Right atrium auricular region (tissue), 2 donors: Measurements from ENCODE around the gene CD160. TPM values are rescaled to one million over a fixed set of nuclear protein-coding genes. Genes with fewer than 3 reads are reported as not detected.

ENCODE experiments used
- DNase-seq: peaks from one replicate; pipeline ENCODE4 v3.0.0-alpha.2; 2019; ENCODE audit warnings: low spot score
- H3K27ac ChIP-seq, 2 donors: fragments of 200-600 bp; sonication (generic); 1 replicate in 1 of 2; 2 replicates in 1 of 2; pipeline ENCODE4 v1.5.1; 2016 to 2019
- H3K27me3 ChIP-seq, 2 donors: fragments of 200-600 bp; sonication (generic); one replicate each; pipeline versions ENCODE4 v1.5.1 to v1.6.0; 2017 to 2019
- H3K36me3 ChIP-seq: fragments of 200-600 bp; sonication (generic); one replicate; pipeline ENCODE4 v1.5.1; 2016
- H3K4me1 ChIP-seq, 2 donors: fragments of 200-600 bp; sonication (generic); one replicate each; pipeline versions ENCODE4 v1.5.1 to v1.6.0; 2017 to 2019
- H3K4me3 ChIP-seq, 2 donors: fragments of 200-600 bp; sonication (generic); 1 replicate in 1 of 2; 2 replicates in 1 of 2; pipeline ENCODE4 v1.5.1; 2017 to 2019; ENCODE audit warnings: mild to moderate bottlenecking in 1 of 2, moderate library complexity in 1 of 2
- H3K9me3 ChIP-seq, 2 donors: fragments of 200-600 bp; sonication (generic); one replicate each; pipeline ENCODE4 v1.5.1; 2019
- total RNA-seq, 2 donors: library from RNA; depleted of rRNA; stranded (reverse); fragments of >200 nt; gene quantifications; one replicate each; pipeline ENCODE4 v1.1.0, GENCODE V29; 2016
- TF ChIP-seq, protein P1 (sequence below), 2 donors: fragments of 200-600 bp; sonication (generic); IDR thresholded peaks; one replicate each; pipeline ENCODE4 v1.5.1; 2019; ENCODE audit warnings: antibody characterized with exemption in 2 of 2

CD160 gene
- total RNA-seq, 2 donors from 2014 or later, result not detected

DNA sequence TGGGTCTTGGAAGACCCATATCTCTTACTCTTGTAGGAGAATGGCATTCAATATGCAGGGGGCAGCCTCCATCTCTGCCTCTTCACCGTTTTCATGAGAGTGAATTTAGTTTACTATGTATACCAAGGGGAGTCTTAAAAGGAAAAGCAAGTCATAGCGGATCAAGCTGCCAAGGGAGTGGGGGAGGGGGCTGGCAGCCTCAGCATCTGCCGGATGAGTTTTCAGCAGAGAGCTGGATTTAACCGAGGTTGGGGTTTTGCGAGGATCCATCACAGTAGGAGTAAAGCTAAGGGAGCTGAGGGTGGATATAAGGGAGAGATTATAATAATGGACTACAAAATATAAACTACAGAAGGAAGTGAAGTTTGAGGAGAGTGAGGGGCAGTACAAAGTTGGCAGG is 9.9 kb downstream of the CD160 start:
- Histone ChIP-seq H3K27ac (no peak overlapping the region), H3K4me1 (no peaks in the 10 kb centered on the region), H3K36me3 (no peaks in the 10 kb centered on the region), H3K4me3 (no peak overlapping the region), H3K27me3 (no peaks in the 10 kb centered on the region), H3K9me3 (no peaks in the 10 kb centered on the region)
- no peak for DNase-seq
- TF ChIP-seq, protein P1, sequence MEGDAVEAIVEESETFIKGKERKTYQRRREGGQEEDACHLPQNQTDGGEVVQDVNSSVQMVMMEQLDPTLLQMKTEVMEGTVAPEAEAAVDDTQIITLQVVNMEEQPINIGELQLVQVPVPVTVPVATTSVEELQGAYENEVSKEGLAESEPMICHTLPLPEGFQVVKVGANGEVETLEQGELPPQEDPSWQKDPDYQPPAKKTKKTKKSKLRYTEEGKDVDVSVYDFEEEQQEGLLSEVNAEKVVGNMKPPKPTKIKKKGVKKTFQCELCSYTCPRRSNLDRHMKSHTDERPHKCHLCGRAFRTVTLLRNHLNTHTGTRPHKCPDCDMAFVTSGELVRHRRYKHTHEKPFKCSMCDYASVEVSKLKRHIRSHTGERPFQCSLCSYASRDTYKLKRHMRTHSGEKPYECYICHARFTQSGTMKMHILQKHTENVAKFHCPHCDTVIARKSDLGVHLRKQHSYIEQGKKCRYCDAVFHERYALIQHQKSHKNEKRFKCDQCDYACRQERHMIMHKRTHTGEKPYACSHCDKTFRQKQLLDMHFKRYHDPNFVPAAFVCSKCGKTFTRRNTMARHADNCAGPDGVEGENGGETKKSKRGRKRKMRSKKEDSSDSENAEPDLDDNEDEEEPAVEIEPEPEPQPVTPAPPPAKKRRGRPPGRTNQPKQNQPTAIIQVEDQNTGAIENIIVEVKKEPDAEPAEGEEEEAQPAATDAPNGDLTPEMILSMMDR (IDR thresholded peaks at IDR 0.05), result no peak

DNA sequence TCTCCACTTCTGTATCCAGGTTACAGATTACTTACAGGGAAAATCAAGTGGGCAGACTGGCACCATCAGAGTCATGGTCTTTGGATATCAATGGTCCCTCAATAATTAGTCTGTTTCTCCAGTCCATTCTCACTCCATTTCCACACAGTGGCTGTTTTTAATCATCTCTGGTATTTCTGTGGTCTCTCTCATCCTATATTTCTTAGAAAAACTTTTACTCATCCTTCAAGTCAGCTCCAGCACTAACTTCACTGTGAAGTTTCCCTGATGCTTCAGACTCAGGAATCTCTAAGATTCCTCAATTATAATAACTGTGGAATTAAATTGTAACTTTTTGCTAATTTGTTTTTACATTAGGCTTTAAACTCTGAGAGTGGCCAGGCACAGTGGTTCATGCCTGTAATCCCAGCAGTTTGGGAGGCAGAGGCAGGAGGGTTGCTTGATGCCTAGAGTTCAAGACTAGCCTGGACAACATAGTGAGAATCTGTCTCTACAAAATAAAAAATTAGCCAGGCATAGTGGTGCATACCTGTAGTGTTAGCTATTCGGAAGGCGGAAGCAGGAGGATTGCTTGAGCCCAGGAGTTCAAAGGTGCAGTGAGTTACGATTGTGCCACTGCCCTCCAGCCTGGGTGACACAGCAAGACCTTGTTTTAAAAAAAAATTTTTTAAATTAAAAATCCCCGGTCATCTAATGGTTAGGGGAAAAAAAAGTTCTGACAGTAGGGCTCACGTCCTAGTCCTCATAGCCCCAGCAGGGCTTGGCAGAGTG is 10.6 kb downstream of the CD160 start:
- no peaks in the 10 kb centered on the region for H3K36me3 ChIP-seq
- H3K4me1 ChIP-seq, result no peaks in the 10 kb centered on the region
- TF ChIP-seq, protein P1 (IDR thresholded peaks at IDR 0.05), result no peak
- no peaks in the 10 kb centered on the region for H3K9me3 ChIP-seq
- H3K27ac ChIP-seq, result no peak overlapping the region
- no peak for DNase-seq
- H3K4me3 ChIP-seq, result no peak overlapping the region
- H3K27me3 ChIP-seq, result no peaks in the 10 kb centered on the region

DNA sequence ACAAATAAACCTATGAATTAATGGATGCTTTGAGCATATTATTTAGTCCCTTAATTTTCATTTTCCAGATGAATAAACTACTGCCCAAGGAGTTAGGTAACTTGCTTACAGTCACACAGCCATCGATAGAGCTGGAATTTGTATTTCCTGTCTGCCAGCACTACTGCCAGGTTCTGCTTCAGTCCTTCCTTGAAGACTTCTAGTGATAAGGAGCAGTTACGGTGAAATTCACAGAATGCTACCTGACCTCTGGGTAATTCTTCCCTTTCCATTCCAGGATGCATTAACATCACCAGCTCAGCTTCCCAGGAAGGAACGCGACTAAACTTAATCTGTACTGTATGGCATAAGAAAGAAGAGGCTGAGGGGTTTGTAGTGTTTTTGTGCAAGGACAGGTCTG is 11.2 kb downstream of the CD160 start:
- TF ChIP-seq, protein P1 (IDR thresholded peaks at IDR 0.05), result no peak

DNA sequence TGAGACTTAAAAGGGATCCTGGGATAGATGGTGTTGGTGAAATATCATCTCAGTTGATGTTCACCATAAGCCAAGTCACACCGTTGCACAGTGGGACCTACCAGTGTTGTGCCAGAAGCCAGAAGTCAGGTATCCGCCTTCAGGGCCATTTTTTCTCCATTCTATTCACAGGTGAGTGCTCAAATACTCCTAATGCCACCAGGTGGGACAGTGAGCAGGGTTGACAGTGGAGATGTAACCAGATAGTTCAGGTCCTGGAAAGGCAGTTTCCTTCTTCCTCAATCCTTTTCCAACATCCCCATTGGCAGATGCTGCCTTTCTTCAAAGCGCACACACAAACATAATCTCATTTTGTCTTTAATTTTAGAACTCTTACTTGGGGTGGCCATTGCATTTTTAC is 11.6 kb downstream of the CD160 start:
- TF ChIP-seq, protein P1 (IDR thresholded peaks at IDR 0.05), result no peak
- no peak overlapping the region for H3K27ac ChIP-seq
- H3K36me3 ChIP-seq, result no peaks in the 10 kb centered on the region
- H3K9me3 ChIP-seq, result no peaks in the 10 kb centered on the region
- no peaks in the 10 kb centered on the region for H3K27me3 ChIP-seq
- H3K4me3 ChIP-seq, result no peak overlapping the region
- no peaks in the 10 kb centered on the region for H3K4me1 ChIP-seq
- no peak for DNase-seq

More for the DNA sequence above, 11.2 kb downstream of the CD160 start:
- no peak overlapping the region for H3K4me3 ChIP-seq
- H3K9me3 ChIP-seq, result no peaks in the 10 kb centered on the region
- H3K36me3 ChIP-seq, result no peaks in the 10 kb centered on the region
- H3K27ac ChIP-seq, result no peak overlapping the region
- no peaks in the 10 kb centered on the region for H3K4me1 ChIP-seq
- no peak for DNase-seq
- no peaks in the 10 kb centered on the region for H3K27me3 ChIP-seq

DNA sequence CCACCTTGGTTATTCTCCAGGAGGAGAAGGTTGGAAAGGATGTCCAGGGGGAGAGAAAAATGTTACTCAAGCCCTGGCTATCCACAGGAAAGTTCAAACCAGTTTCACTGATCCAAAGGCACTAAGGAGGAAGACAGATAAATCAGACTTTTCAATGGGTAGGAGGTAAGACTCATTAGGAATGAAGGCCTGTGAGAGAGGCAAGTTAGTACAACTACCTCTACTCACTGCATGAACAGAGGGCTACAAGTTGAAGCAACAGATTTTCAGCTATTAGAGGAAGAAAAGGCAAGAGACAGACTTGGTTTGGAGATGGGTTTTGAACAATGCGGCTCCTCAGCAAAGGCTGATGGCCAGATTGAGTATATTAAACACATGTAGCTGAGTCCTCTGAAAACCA is 16.9 kb downstream of the CD160 start:
- H3K9me3 ChIP-seq, result no peaks in the 10 kb centered on the region
- no peak overlapping the region for H3K4me3 ChIP-seq
- TF ChIP-seq, protein P1 (IDR thresholded peaks at IDR 0.05), result no peak
- no peaks in the 10 kb centered on the region for H3K4me1 ChIP-seq
- no peak overlapping the region for H3K27ac ChIP-seq
- H3K36me3 ChIP-seq, result peaks cover 13% of the 10 kb centered on the region
- no peaks in the 10 kb centered on the region for H3K27me3 ChIP-seq
- no peak for DNase-seq

DNA sequence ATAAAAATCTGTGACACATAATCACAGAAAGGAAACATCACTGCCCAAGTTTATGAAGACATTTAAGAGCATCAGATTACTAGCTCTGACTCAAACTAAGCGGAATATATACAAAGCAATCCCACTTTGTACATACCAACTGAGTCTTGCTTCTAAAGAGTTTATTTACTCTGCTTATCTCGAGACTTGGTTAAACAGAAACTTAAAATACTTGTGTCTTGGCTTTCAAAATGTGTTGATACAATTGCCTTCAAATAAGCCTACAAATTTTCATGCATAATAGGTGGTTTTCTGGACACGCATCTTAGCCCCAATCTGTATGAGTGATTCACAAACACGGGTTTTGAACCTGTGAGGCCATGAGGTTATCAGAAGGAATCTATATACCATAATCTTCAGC is 21.0 kb downstream of the CD160 start:
- no peak overlapping the region for H3K4me3 ChIP-seq
- TF ChIP-seq, protein P1 (IDR thresholded peaks at IDR 0.05), result no peak
- no peak for DNase-seq
- no peak overlapping the region for H3K27ac ChIP-seq
- H3K4me1 ChIP-seq, result no peaks in the 10 kb centered on the region
- no peaks in the 10 kb centered on the region for H3K9me3 ChIP-seq
- no peaks in the 10 kb centered on the region for H3K27me3 ChIP-seq
- peaks cover 52% of the 10 kb centered on the region for H3K36me3 ChIP-seq
